Measurements from ENCODE around the gene CDH13. TPM values are rescaled to one million over a fixed set of nuclear protein-coding genes. Genes with fewer than 3 reads are reported as not detected.

CDH13 gene
- total RNA-seq, 1 donor from 2014 or later = 46.4 TPM

DNA sequence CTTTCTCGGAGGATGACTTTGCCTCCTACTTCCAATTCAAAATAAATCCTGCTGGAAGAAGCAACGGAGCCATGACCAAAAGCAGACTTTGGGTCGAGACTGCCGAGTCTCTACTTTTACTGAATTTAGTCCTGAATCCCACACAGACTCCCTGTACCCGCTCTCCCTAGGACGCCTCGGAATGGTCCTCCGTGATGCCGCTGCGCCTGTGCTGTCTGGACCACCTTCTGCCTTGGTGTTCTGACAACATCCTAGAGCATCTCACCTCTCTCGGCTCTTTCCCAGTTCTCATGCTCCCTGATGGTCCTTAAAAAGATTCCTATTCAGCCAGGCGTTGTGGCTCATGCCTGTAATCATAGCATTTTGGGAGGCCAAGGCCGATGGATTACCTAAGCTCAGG, 999.9 kb downstream of the CDH13 start:
- TF ChIP-seq CTCF (conservative IDR thresholded peaks at IDR 0.05) = no peak
- DNase-seq (ENCODE audit: extremely low spot score, unreplicated experiment) = no peak
- Mint-ChIP-seq H3K9me3 (no peaks in the 10 kb centered on the region), H3K36me3 (no peaks in the 10 kb centered on the region), H3K4me1 (ENCODE audit: unreplicated experiment) (no peaks in the 10 kb centered on the region), H3K4me3 (no peak overlapping the region), H3K27ac (no peak overlapping the region), H3K27me3 (peaks cover 11% of the 10 kb centered on the region)

- DNase-seq (ENCODE audit: extremely low spot score, unreplicated experiment) = no peak
- no peaks in the 10 kb centered on the region for H3K9me3 Mint-ChIP-seq
- H3K4me3 Mint-ChIP-seq = no peak overlapping the region
- H3K4me1 Mint-ChIP-seq (ENCODE audit: unreplicated experiment) = no peaks in the 10 kb centered on the region
- H3K27me3 Mint-ChIP-seq = peaks cover 11% of the 10 kb centered on the region
- no peak overlapping the region for H3K27ac Mint-ChIP-seq
- TF ChIP-seq CTCF (conservative IDR thresholded peaks at IDR 0.05) = no peak
- H3K36me3 Mint-ChIP-seq = no peaks in the 10 kb centered on the region
Measured at GRCh38 chr16:83627996-83628395, 1001.2 kb downstream of the CDH13 start.

DNA sequence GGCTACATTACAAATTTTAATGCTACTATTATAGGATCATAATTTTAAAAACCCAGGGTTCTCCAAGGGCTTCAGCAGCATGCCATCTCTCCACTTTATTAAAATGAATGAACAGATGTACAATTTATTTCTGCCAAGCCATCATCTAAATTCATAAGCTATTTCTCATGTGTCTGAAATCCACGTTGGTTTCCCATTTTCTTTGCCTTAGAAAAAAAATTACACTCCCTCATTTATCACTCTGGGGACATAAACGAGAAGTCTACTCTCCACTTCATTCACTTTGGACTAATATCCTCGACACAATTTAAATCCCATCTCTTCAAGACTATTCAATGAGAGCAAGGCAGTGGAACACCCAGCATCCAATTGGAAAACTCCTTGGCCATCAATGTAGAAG, 1002.7 kb downstream of the CDH13 start:
- no peak for DNase-seq (ENCODE audit: extremely low spot score, unreplicated experiment)
- Mint-ChIP-seq H3K27ac (no peak overlapping the region), H3K36me3 (no peaks in the 10 kb centered on the region), H3K4me3 (no peak overlapping the region), H3K27me3 (peaks cover 8% of the 10 kb centered on the region), H3K9me3 (no peaks in the 10 kb centered on the region), H3K4me1 (ENCODE audit: unreplicated experiment) (no peaks in the 10 kb centered on the region)
- no peak for TF ChIP-seq CTCF (conservative IDR thresholded peaks at IDR 0.05)

DNA sequence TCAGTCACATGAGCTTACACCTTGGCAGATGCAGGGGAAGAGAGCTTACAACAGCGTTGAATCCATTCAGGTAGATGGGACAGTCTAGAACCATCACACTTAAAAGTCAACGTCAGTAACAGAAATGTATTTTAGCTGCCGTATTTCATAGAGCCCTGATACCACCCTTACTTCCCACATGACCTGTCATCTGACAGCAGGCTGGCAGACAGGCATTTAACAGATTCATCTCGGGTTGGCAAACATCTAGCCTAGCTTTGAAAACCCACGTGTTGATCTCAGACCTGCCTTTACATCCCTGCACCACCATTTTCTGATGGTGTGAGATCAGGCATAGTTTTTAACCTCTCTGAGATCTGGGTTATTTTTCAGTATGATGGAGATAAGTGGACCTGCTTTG, 1003.1 kb downstream of the CDH13 start:
- no peak overlapping the region for H3K4me3 Mint-ChIP-seq
- no peak for TF ChIP-seq CTCF (conservative IDR thresholded peaks at IDR 0.05)
- no peaks in the 10 kb centered on the region for H3K36me3 Mint-ChIP-seq
- no peaks in the 10 kb centered on the region for H3K4me1 Mint-ChIP-seq (ENCODE audit: unreplicated experiment)
- H3K27ac Mint-ChIP-seq = no peak overlapping the region
- DNase-seq (ENCODE audit: extremely low spot score, unreplicated experiment) = no peak
- no peaks in the 10 kb centered on the region for H3K9me3 Mint-ChIP-seq
- peaks cover 8% of the 10 kb centered on the region for H3K27me3 Mint-ChIP-seq

GRCh38 chr16:83630979-83631378, 1004.2 kb downstream of the CDH13 start:
- no peak overlapping the region for H3K4me3 Mint-ChIP-seq
- no peaks in the 10 kb centered on the region for H3K36me3 Mint-ChIP-seq
- H3K4me1 Mint-ChIP-seq (ENCODE audit: unreplicated experiment) = no peaks in the 10 kb centered on the region
- no peak overlapping the region for H3K27ac Mint-ChIP-seq
- no peaks in the 10 kb centered on the region for H3K9me3 Mint-ChIP-seq
- H3K27me3 Mint-ChIP-seq = peaks cover 4% of the 10 kb centered on the region
- no peak for TF ChIP-seq CTCF (conservative IDR thresholded peaks at IDR 0.05)
- DNase-seq (ENCODE audit: extremely low spot score, unreplicated experiment) = no peak

DNA sequence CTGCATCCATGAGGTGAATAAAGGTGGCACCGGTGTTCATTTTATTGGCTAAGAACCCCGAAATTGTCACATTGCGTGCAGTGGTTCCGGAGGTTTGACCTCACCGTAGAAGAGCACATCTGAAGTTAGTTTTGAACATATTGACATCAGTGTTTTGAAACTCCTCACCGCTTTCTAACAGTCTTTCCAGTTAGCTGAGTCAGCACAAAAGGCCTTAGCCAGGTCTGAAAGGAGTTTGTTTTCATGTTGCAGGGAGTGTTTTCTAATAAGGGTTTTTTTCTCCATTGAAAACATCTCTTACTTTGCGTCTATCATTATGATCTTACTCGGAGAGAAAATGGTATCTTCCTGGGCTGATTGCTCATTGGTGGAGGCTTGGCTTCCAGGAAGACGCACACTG, 1006.5 kb downstream of the CDH13 start:
- H3K4me1 Mint-ChIP-seq (ENCODE audit: unreplicated experiment) = no peaks in the 10 kb centered on the region
- no peaks in the 10 kb centered on the region for H3K36me3 Mint-ChIP-seq
- peaks cover 4% of the 10 kb centered on the region for H3K27me3 Mint-ChIP-seq
- no peaks in the 10 kb centered on the region for H3K9me3 Mint-ChIP-seq
- no peak overlapping the region for H3K27ac Mint-ChIP-seq
- H3K4me3 Mint-ChIP-seq = no peak overlapping the region
- no peak for DNase-seq (ENCODE audit: extremely low spot score, unreplicated experiment)
- TF ChIP-seq CTCF (conservative IDR thresholded peaks at IDR 0.05) = no peak
